Astrocyte of the spinal cord (primary cell): ENCODE data around the gene SLC16A10.

Experiments used
- DNase-seq: peaks from one replicate; pipeline ENCODE4 v3.0.0; 2011; ENCODE audit warnings: low read depth, low spot score
- H3K4me3 ChIP-seq: 2 replicates; pipeline ENCODE4 v1.5.1; 2011; ENCODE audit warnings: low read depth, mild to moderate bottlenecking, low read length, moderate library complexity
- CTCF ChIP-seq: IDR thresholded peaks from 2 replicates; pipeline ENCODE4 v1.5.1; 2012; ENCODE audit warnings: low read depth, mild to moderate bottlenecking, low read length, inconsistent platforms
- in situ Hi-C: cut with HindIII; loops from 2 replicates; pipeline ENCODE4 v1.10.0; 2017; ENCODE audit warnings: low sequenced_read_pairs

The SLC16A10 gene

GRCh38 chr6:111087106-111087835 is at the start of gene SLC16A10:
SLC16A10 (plus strand) TSS chr6:111087503; CDS start chr6:111087753, 250 bp downstream.
- TF ChIP-seq CTCF: no peak
- DNase-seq: peak; percentile 25
- in situ Hi-C loops: no loop called here
- peak within 1 kb of the TSS; percentile 42 for H3K4me3 ChIP-seq

GRCh38 chr6:111038534-111039252 is 48.6 kb upstream of the SLC16A10 start:
- in situ Hi-C loops: no loop called here
- TF ChIP-seq CTCF: no peak
- DNase-seq: no peak
- H3K4me3 ChIP-seq: no peak overlapping the region

- no peak for DNase-seq
- no peak for TF ChIP-seq CTCF
- H3K4me3 ChIP-seq: no peak overlapping the region
- in situ Hi-C loops: no loop called here
These were observed 45.4 kb upstream of the SLC16A10 start for GRCh38 chr6:111041917-111042316.

- H3K4me3 ChIP-seq: no peak overlapping the region
- in situ Hi-C loops: no loop called here
- no peak for DNase-seq
- no peak for TF ChIP-seq CTCF
These were observed 40.1 kb upstream of the SLC16A10 start for GRCh38 chr6:111047244-111047643.

GRCh38 chr6:111050261-111051023 is 36.9 kb upstream of the SLC16A10 start:
- no peak for TF ChIP-seq CTCF
- H3K4me3 ChIP-seq: no peak overlapping the region
- no peak for DNase-seq
- in situ Hi-C loops: no loop called here

- H3K4me3 ChIP-seq: no peak overlapping the region
- TF ChIP-seq CTCF: no peak
- in situ Hi-C loops: no loop called here
- DNase-seq: no peak
These were observed 35.1 kb upstream of the SLC16A10 start for GRCh38 chr6:111052171-111052570.
